Endodermal cell (in vitro differentiated cells): ENCODE results near the gene PRDX2. TPM values are rescaled to one million over a fixed set of nuclear protein-coding genes. Genes with fewer than 3 reads are reported as not detected.

Experiments used
- DNase-seq: peaks from one replicate; pipeline ENCODE4 v3.0.0-alpha.2; 2017
- H3K27ac ChIP-seq: 2 replicates; pipeline ENCODE4 v1.5.1; 2013; ENCODE audit warnings: mild to moderate bottlenecking, low read depth, low read length, moderate library complexity
- H3K27me3 ChIP-seq: 2 replicates; pipeline ENCODE4 v1.6.1; 2013; ENCODE audit warnings: mild to moderate bottlenecking, low read length, moderate library complexity; ENCODE audit not compliant: insufficient read depth, control insufficient read depth, poor library complexity, severe bottlenecking
- H3K36me3 ChIP-seq: 2 replicates; pipeline ENCODE4 v1.7.0; 2013; ENCODE audit warnings: mild to moderate bottlenecking, low read length, moderate library complexity; ENCODE audit not compliant: control insufficient read depth, insufficient read depth
- H3K4me1 ChIP-seq: one replicate; pipeline ENCODE4 v1.7.0; 2013; ENCODE audit warnings: low read length; ENCODE audit not compliant: control insufficient read depth, insufficient read depth
- H3K4me3 ChIP-seq: 2 replicates; pipeline ENCODE4 v1.5.1; 2013; ENCODE audit warnings: mild to moderate bottlenecking, low read length, moderate library complexity
- H3K9ac ChIP-seq: 2 replicates; pipeline ENCODE4 v1.6.1; 2013; ENCODE audit warnings: mild to moderate bottlenecking, low read length, moderate library complexity; ENCODE audit not compliant: poor library complexity, severe bottlenecking; ENCODE audit errors: extremely low read depth
- H3K9me3 ChIP-seq: 2 replicates; pipeline ENCODE4 v1.6.1; 2013; ENCODE audit warnings: mild to moderate bottlenecking, low read length, moderate library complexity; ENCODE audit not compliant: control insufficient read depth
- H3K27ac Mint-ChIP-seq: 2 replicates; pipeline ENCODE4 v1.8.0; 2020; ENCODE audit warnings: mixed read lengths
- H3K27me3 Mint-ChIP-seq: 2 replicates; pipeline ENCODE4 v1.8.0; 2021; ENCODE audit warnings: mild to moderate bottlenecking, mixed read lengths; ENCODE audit not compliant: insufficient read depth
- H3K36me3 Mint-ChIP-seq: 2 replicates; pipeline ENCODE4 v1.8.0; 2020; ENCODE audit warnings: low read depth, mixed read lengths
- H3K4me1 Mint-ChIP-seq: 2 replicates; pipeline ENCODE4 v1.8.0; 2020; ENCODE audit warnings: mixed read lengths
- H3K4me3 Mint-ChIP-seq: 2 replicates; pipeline ENCODE4 v1.8.0; 2020; ENCODE audit warnings: mild to moderate bottlenecking, moderate library complexity, mixed read lengths
- H3K9me3 Mint-ChIP-seq: 2 replicates; pipeline ENCODE4 v1.8.0; 2020; ENCODE audit warnings: mild to moderate bottlenecking, mixed read lengths
- CTCF ChIP-seq: fragments of 200-600 bp; sonication (generic); conservative IDR thresholded peaks from 2 replicates; pipeline ENCODE4 v1.5.0; 2021; ENCODE audit warnings: antibody characterized with exemption, mild to moderate bottlenecking
- WGBS, 2 experiments: methylation state at CpG; one replicate each; pipeline versions ENCODE4 v1.1.5 to v1.1.7; 2013; ENCODE audit warnings: missing lambda C conversion rate in 2 of 2, mixed read lengths in 1 of 2; ENCODE audit not compliant: insufficient coverage in 1 of 2, insufficient read length in 1 of 2; 5-methylcytosine and 5-hydroxymethylcytosine counted together
- total RNA-seq, 2 donors: library from RNA; stranded (reverse); fragmentation: NEBNext Ultra II Directional in 1 of 2; extraction: Animal tissue kit (Norgen Biotek cat#: 25700) in 1 of 2; gene quantifications; 2 replicates in 1 of 2; 3 replicates in 1 of 2; pipeline ENCODE4 v1.2.1, GENCODE V29; 2021

The PRDX2 gene
- total RNA-seq, 2 donors from 2014 or later, result 429 to 507 TPM

- no peak overlapping the region for H3K27ac Mint-ChIP-seq
- H3K9ac ChIP-seq, result no peak overlapping the region
- peaks cover 11% of the 10 kb centered on the region for H3K4me1 ChIP-seq
These were observed 15.3 kb downstream of the PRDX2 start for GRCh38 chr19:12786141-12786870.

GRCh38 chr19:12785431-12786031, 16.1 kb downstream of the PRDX2 start:
- Mint-ChIP-seq H3K4me1 (peaks cover 19% of the 10 kb centered on the region), H3K27ac (no peak overlapping the region), H3K4me3 (no peak overlapping the region), H3K9me3 (no peaks in the 10 kb centered on the region), H3K27me3 (peaks cover 3% of the 10 kb centered on the region), H3K36me3 (no peaks in the 10 kb centered on the region)
- peaks cover 11% of the 10 kb centered on the region for H3K4me1 ChIP-seq
- no peak overlapping the region for H3K9ac ChIP-seq
- H3K27ac ChIP-seq, result peak overlapping the region; percentile 49
- WGBS, 2 experiments, result 93 to 100% methylated on average over 2 to 4 of the region's 4 CpGs
- no peak overlapping the region for H3K4me3 ChIP-seq
- peaks cover 3% of the 10 kb centered on the region for H3K27me3 ChIP-seq
- peak; percentile 51 for DNase-seq
- no peak for TF ChIP-seq CTCF
- no peaks in the 10 kb centered on the region for H3K9me3 ChIP-seq
- no peaks in the 10 kb centered on the region for H3K36me3 ChIP-seq

More at GRCh38 chr19:12786141-12786870, 15.3 kb downstream of the PRDX2 start:
- H3K9me3 Mint-ChIP-seq, result no peaks in the 10 kb centered on the region
- H3K36me3 ChIP-seq, result no peaks in the 10 kb centered on the region
- no peak overlapping the region for H3K4me3 Mint-ChIP-seq
- no peaks in the 10 kb centered on the region for H3K9me3 ChIP-seq
- peak overlapping the region; percentile 49 for H3K27ac ChIP-seq
- H3K36me3 Mint-ChIP-seq, result no peaks in the 10 kb centered on the region
- H3K4me3 ChIP-seq, result no peak overlapping the region
- peaks cover 9% of the 10 kb centered on the region for H3K27me3 Mint-ChIP-seq
- H3K4me1 Mint-ChIP-seq, result peaks cover 24% of the 10 kb centered on the region
- peaks cover 9% of the 10 kb centered on the region for H3K27me3 ChIP-seq
- 86 to 87% methylated on average over 6 to 18 of the region's 18 CpGs for WGBS, 2 experiments
- TF ChIP-seq CTCF, result no peak
- DNase-seq, result peak; percentile 42

- Mint-ChIP-seq H3K27me3 (no peaks in the 10 kb centered on the region), H3K9me3 (no peaks in the 10 kb centered on the region), H3K4me3 (no peak overlapping the region), H3K4me1 (peaks cover 15% of the 10 kb centered on the region), H3K27ac (no peak overlapping the region), H3K36me3 (no peaks in the 10 kb centered on the region)
- Histone ChIP-seq H3K27ac (peak overlapping the region; percentile 41), H3K4me3 (no peak overlapping the region), H3K4me1 (peaks cover 11% of the 10 kb centered on the region), H3K27me3 (no peaks in the 10 kb centered on the region), H3K9ac (no peak overlapping the region), H3K9me3 (no peaks in the 10 kb centered on the region), H3K36me3 (no peaks in the 10 kb centered on the region)
- DNase-seq, result peak; percentile 58
- WGBS, 2 experiments, result 71 to 85% methylated on average over 1 to 5 of the region's 5 CpGs
- TF ChIP-seq CTCF, result no peak
These were observed 16.6 kb downstream of the PRDX2 start for GRCh38 chr19:12784871-12785430.
